Measurements from ENCODE around the gene HSPB8.

DNA sequence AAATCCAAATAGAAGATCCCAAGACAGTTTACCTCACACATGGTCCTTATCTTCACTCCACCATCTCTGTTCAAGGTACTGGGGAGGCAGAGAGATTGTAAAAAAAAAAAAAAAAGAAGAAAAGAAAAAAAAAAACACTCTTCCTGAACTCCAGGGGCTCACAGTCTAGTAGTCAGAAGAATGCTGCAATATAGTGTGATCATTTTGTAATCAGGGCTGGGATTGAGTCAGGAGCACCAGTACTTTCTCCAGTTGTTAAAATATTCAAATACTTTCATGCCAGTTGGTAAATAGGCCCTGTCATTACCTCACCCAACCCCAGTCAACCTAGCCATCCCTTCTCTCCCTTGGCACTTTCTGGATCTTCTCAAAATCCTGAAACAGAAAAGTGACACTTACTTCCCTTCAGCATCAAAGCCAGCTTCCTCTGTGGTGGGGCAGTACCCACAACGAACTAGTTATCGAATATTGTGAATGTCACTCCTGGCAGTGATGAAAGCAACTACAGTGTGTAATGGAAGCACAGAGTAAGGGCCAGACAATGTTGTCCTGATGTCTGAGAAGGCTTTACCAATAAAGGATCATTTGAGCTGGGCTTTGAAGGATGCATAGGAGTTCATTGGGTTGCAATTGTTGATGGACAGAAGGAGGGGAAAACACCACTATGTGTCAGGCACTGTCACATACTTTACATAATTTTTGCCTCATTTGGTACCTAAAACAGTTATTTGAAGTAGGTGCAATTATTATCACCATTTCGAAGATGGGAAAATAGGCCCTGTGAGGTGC, 44.3 kb upstream of the HSPB8 start:
- TF ChIP-seq, protein P1, sequence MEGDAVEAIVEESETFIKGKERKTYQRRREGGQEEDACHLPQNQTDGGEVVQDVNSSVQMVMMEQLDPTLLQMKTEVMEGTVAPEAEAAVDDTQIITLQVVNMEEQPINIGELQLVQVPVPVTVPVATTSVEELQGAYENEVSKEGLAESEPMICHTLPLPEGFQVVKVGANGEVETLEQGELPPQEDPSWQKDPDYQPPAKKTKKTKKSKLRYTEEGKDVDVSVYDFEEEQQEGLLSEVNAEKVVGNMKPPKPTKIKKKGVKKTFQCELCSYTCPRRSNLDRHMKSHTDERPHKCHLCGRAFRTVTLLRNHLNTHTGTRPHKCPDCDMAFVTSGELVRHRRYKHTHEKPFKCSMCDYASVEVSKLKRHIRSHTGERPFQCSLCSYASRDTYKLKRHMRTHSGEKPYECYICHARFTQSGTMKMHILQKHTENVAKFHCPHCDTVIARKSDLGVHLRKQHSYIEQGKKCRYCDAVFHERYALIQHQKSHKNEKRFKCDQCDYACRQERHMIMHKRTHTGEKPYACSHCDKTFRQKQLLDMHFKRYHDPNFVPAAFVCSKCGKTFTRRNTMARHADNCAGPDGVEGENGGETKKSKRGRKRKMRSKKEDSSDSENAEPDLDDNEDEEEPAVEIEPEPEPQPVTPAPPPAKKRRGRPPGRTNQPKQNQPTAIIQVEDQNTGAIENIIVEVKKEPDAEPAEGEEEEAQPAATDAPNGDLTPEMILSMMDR (conservative IDR thresholded peaks at IDR 0.05 in 1 of 2, IDR thresholded peaks at IDR 0.05 in 1 of 2; ENCODE audit: extremely low read depth in 1 of 2, insufficient read depth in 1 of 2, low read depth in 1 of 2, low read length in 2 of 2): no peak
- no peak for TF ChIP-seq EZH2 (IDR thresholded peaks at IDR 0.05; ENCODE audit: borderline replicate concordance, low read length)
